Measurements from ENCODE around the gene PTPN13. TPM values are rescaled to one million over a fixed set of nuclear protein-coding genes. Genes with fewer than 3 reads are reported as not detected.

The PTPN13 gene
- total RNA-seq, 1 experiment from 2014 or later: 107 TPM

DNA sequence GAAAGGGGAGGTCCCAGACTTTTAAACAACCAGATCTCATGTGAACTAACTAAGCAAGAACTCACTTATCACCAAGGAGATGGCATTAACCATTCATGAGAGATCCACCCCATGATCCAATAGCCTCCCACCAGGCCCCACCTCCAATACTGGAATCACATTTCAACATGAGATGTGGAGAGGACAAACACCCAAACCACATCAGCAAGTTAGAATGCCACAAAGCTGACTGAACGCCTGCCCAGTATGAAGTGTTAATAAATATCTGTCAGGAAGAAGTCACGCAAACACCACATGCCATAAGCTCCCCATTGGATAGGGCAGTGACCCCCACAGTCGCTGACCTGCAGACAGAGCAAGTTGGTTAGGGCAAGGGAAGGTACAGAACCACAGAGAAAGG lies 240.8 kb downstream of the PTPN13 start:
- H3K4me3 ChIP-seq (ENCODE audit: low read depth, low read length, poor library complexity, severe bottlenecking): no peak overlapping the region
- TF ChIP-seq EZH2 (IDR thresholded peaks at IDR 0.05; ENCODE audit: borderline replicate concordance, low read depth, low read length, poor library complexity, severe bottlenecking): no peak
- TF ChIP-seq CTCF (conservative IDR thresholded peaks at IDR 0.05; ENCODE audit: low read depth, low read length): no peak
- no peak overlapping the region for H3K27ac ChIP-seq (ENCODE audit: low read depth, low read length, poor library complexity, severe bottlenecking)
- POLR2A ChIA-PET (ENCODE audit: low non-redundant PET): no interaction called here
- intact Hi-C loops (cut with micrococcal nuclease; ENCODE audit: unreplicated experiment): no loop called here
- CTCF ChIA-PET: no interaction called here
- BruUV-seq (replicated peaks): no TSS peak
- H3K4me1 ChIP-seq (ENCODE audit: insufficient read depth, low read length, poor library complexity, severe bottlenecking): peaks cover 6% of the 10 kb centered on the region
- peak; percentile 19 for DNase-seq (ENCODE audit: low spot score)
- H3K36me3 ChIP-seq (ENCODE audit: insufficient read depth, low read length, poor library complexity, severe bottlenecking): no peaks in the 10 kb centered on the region
- H3K27me3 ChIP-seq (replicated peaks; ENCODE audit: insufficient read depth, low read depth, low read length, poor library complexity): no peaks in the 10 kb centered on the region
- H3K9me3 ChIP-seq (ENCODE audit: low read depth, low read length, poor library complexity, severe bottlenecking): no peaks in the 10 kb centered on the region

DNA sequence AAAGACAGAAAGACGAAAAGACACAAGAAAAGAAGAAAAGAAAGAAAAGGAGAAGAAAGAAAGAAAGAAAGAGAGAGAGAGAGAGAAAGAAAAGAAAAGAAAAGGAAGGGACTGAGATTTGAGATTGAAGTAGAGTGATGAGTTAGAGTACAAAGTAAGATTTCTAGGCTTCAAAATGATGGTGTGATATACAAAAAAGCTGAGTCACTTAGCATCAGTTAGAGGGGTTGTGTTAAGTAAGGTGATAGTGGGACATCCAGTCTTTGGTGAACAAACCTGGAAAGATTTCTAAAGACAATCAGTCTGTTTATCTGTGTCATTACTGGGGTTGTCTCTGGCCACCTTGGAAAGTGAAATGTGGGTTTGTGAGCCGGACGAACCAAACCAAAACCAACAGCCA lies 241.6 kb downstream of the PTPN13 start:
- Histone ChIP-seq H3K9me3 (ENCODE audit: low read depth, low read length, poor library complexity, severe bottlenecking) (no peaks in the 10 kb centered on the region), H3K4me3 (ENCODE audit: low read depth, low read length, poor library complexity, severe bottlenecking) (no peak overlapping the region), H3K36me3 (ENCODE audit: insufficient read depth, low read length, poor library complexity, severe bottlenecking) (no peaks in the 10 kb centered on the region), H3K27me3 (replicated peaks; ENCODE audit: insufficient read depth, low read depth, low read length, poor library complexity) (no peaks in the 10 kb centered on the region), H3K4me1 (ENCODE audit: insufficient read depth, low read length, poor library complexity, severe bottlenecking) (peaks cover 6% of the 10 kb centered on the region), H3K27ac (ENCODE audit: low read depth, low read length, poor library complexity, severe bottlenecking) (no peak overlapping the region)
- intact Hi-C loops (cut with micrococcal nuclease; ENCODE audit: unreplicated experiment): no loop called here
- no TSS peak for BruUV-seq (replicated peaks)
- CTCF ChIA-PET: no interaction called here
- DNase-seq (ENCODE audit: low spot score): no peak
- POLR2A ChIA-PET (ENCODE audit: low non-redundant PET): no interaction called here
- no peak for TF ChIP-seq CTCF (conservative IDR thresholded peaks at IDR 0.05; ENCODE audit: low read depth, low read length)
- TF ChIP-seq EZH2 (IDR thresholded peaks at IDR 0.05; ENCODE audit: borderline replicate concordance, low read depth, low read length, poor library complexity, severe bottlenecking): no peak

- H3K4me1 ChIP-seq (ENCODE audit: insufficient read depth, low read length, poor library complexity, severe bottlenecking): no peaks in the 10 kb centered on the region
- H3K36me3 ChIP-seq (ENCODE audit: insufficient read depth, low read length, poor library complexity, severe bottlenecking): no peaks in the 10 kb centered on the region
- H3K9me3 ChIP-seq (ENCODE audit: low read depth, low read length, poor library complexity, severe bottlenecking): no peaks in the 10 kb centered on the region
- no peak overlapping the region for H3K4me3 ChIP-seq (ENCODE audit: low read depth, low read length, poor library complexity, severe bottlenecking)
- ChIA-PET POLR2A (ENCODE audit: low non-redundant PET) (no interaction called here), CTCF (no interaction called here)
- no peaks in the 10 kb centered on the region for H3K27me3 ChIP-seq (replicated peaks; ENCODE audit: insufficient read depth, low read depth, low read length, poor library complexity)
- intact Hi-C loops (cut with micrococcal nuclease; ENCODE audit: unreplicated experiment): no loop called here
- H3K27ac ChIP-seq (ENCODE audit: low read depth, low read length, poor library complexity, severe bottlenecking): peak overlapping the region; percentile 37
- TF ChIP-seq EZH2 (IDR thresholded peaks at IDR 0.05; ENCODE audit: borderline replicate concordance, low read depth, low read length, poor library complexity, severe bottlenecking) (no peak), CTCF (conservative IDR thresholded peaks at IDR 0.05; ENCODE audit: low read depth, low read length) (no peak)
- DNase-seq (ENCODE audit: low spot score): no peak
- BruUV-seq (replicated peaks): no TSS peak
Observed at GRCh38 chr4:86837691-86838503, 243.8 kb downstream of the PTPN13 start.
